HFFc6 (cell line): Measurements from ENCODE around the gene ATP6V1B1. TPM values are rescaled to one million over a fixed set of nuclear protein-coding genes. Genes with fewer than 3 reads are reported as not detected.

ENCODE experiments used
- DNase-seq: peaks from one replicate; pipeline ENCODE4 v3.0.0-alpha.2; 2018
- H3K27ac Mint-ChIP-seq: 2 replicates; pipeline ENCODE4 v1.8.0; 2020; ENCODE audit warnings: mild to moderate bottlenecking, mixed read lengths
- H3K27me3 Mint-ChIP-seq: 2 replicates; pipeline ENCODE4 v1.8.0; 2021; ENCODE audit warnings: mild to moderate bottlenecking, moderate library complexity, mixed read lengths; ENCODE audit not compliant: insufficient read depth
- H3K36me3 Mint-ChIP-seq: 2 replicates; pipeline ENCODE4 v1.8.0; 2021; ENCODE audit warnings: low read depth, mixed read lengths
- H3K4me1 Mint-ChIP-seq: 2 replicates; pipeline ENCODE4 v1.8.0; 2020; ENCODE audit warnings: low read depth, mixed read lengths
- H3K4me3 Mint-ChIP-seq: 2 replicates; pipeline ENCODE4 v1.8.0; 2020; ENCODE audit warnings: mild to moderate bottlenecking, moderate library complexity, mixed read lengths
- H3K9me3 Mint-ChIP-seq: 2 replicates; pipeline ENCODE4 v1.8.0; 2020; ENCODE audit warnings: mild to moderate bottlenecking, mixed read lengths
- total RNA-seq, 6 experiments: library from RNA; stranded (reverse); fragmentation: NEBNext Ultra II Directional; extraction: Animal tissue kit (Norgen Biotek cat#: 25700); gene quantifications; 2 replicates in 1 of 6; 3 replicates in 5 of 6; pipeline ENCODE4 v1.2.3, GENCODE V29; 2021
- TF ChIP-seq, protein P1 (sequence below): fragments of 200-600 bp; sonication (generic); IDR thresholded peaks from 2 replicates; pipeline ENCODE4 v1.5.0; 2021; ENCODE audit warnings: antibody characterized with exemption, mild to moderate bottlenecking

The ATP6V1B1 gene
- total RNA-seq, 6 experiments from 2014 or later, result 0.22 to 0.66 (median 0.57) TPM; not detected in 3

DNA sequence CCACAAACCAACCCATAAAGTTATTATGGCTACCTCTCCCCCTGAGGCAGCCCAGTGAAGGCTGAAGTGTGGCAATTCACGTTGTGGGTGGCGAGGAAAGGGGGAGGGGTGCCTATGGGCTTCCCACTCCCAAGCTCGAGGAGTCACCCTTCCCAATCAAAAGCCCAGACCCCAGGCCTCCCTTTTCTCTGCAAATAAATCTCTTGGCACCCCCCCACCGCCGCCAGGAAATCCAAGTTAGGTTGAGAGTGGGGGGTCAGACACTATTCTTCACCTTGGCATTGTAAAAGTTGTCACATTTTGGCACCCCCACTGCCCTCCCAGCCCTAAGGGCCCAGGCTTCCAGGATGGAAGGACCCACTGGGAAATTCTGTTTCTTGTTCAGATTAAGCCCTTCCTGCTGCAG, 49.6 kb downstream of the ATP6V1B1 start:
- DNase-seq, result no peak
- no peaks in the 10 kb centered on the region for H3K4me1 Mint-ChIP-seq
- H3K27me3 Mint-ChIP-seq, result no peaks in the 10 kb centered on the region; the same call in none of the 2 replicates
- TF ChIP-seq, protein P1, sequence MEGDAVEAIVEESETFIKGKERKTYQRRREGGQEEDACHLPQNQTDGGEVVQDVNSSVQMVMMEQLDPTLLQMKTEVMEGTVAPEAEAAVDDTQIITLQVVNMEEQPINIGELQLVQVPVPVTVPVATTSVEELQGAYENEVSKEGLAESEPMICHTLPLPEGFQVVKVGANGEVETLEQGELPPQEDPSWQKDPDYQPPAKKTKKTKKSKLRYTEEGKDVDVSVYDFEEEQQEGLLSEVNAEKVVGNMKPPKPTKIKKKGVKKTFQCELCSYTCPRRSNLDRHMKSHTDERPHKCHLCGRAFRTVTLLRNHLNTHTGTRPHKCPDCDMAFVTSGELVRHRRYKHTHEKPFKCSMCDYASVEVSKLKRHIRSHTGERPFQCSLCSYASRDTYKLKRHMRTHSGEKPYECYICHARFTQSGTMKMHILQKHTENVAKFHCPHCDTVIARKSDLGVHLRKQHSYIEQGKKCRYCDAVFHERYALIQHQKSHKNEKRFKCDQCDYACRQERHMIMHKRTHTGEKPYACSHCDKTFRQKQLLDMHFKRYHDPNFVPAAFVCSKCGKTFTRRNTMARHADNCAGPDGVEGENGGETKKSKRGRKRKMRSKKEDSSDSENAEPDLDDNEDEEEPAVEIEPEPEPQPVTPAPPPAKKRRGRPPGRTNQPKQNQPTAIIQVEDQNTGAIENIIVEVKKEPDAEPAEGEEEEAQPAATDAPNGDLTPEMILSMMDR, result no peak
- H3K36me3 Mint-ChIP-seq, result peaks cover 19% of the 10 kb centered on the region
- no peaks in the 10 kb centered on the region for H3K9me3 Mint-ChIP-seq
- H3K27ac Mint-ChIP-seq, result no peak overlapping the region
- no peak overlapping the region for H3K4me3 Mint-ChIP-seq

DNA sequence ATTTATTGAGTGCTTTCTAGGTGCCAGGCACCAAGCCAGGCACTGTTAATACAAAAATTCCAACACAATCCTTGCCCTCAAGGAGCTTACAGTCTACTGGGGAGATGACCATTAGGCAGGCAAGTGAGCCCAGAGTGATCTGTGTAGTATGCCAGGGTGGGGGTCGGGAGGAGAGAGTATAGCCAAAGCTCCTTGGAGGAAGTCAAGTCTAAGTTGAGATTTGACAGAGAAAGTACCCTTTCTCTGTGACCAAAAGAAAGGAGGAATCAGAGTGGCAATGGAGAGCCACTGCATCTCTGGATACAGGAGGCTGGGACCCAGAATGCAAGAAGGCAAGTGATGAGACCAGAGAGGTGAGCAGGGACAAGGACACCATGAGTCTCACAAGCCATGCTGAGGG, 50.3 kb downstream of the ATP6V1B1 start:
- H3K4me1 Mint-ChIP-seq, result no peaks in the 10 kb centered on the region
- no peak overlapping the region for H3K27ac Mint-ChIP-seq
- H3K9me3 Mint-ChIP-seq, result no peaks in the 10 kb centered on the region
- no peak overlapping the region for H3K4me3 Mint-ChIP-seq
- TF ChIP-seq, protein P1, result no peak
- H3K36me3 Mint-ChIP-seq, result peaks cover 19% of the 10 kb centered on the region
- DNase-seq, result no peak
- no peaks in the 10 kb centered on the region; the same call in none of the 2 replicates for H3K27me3 Mint-ChIP-seq

DNA sequence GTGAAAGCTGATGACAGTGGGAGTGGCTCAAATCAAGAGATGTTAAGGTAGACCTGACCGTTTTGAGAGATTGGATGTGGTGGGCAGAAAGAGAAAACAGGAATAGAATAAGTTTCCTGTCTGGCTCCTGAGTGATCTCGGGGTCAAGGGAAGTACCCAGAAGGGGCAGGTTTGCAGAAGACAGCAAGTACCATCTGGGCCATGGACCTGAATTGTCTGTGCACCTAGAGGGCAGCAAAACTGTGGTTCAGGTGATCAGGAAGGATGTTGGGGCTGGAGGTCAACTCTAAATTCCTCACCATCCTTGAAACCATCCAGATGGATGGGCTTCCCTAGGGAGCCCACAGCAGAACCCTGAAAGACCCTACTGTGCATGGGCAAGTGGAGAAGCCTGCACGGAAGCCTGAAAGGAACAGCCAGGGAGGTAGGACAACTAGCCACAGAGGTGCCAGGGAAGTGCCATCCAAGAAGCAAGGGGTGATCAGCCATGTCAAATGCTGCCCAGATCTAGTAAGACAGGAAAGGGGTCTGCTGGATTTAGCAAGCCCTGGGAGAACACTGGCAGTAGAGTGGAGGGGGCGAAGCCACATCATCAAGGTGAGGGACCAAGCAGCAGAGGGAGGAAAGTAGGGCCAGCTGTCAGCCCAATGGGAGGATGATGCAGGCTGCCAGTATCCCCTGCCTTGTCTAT, 50.9 kb downstream of the ATP6V1B1 start:
- no peak overlapping the region for H3K27ac Mint-ChIP-seq
- TF ChIP-seq, protein P1, result no peak

DNA sequence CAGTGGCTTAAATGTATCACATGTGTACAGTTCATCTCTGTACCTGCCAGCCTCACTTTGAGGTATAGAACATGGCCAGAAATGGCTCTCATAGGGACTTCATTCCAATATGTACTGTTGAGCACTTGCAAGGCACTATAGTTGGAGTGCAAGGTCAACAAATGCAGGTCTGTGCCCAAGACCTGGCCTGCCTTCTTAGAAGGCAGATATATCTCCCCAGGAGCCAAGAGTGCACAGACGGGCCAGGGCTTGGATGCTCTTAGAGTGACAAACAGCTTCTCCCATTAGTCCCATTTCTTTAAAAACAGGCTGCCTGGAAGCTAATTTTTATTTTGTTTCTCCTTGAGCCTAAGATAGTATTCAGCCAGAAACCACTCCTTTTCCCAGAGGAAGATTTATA, 51.7 kb downstream of the ATP6V1B1 start:
- Mint-ChIP-seq H3K27ac (no peak overlapping the region), H3K9me3 (no peaks in the 10 kb centered on the region), H3K36me3 (peaks cover 19% of the 10 kb centered on the region), H3K4me3 (no peak overlapping the region), H3K4me1 (peaks cover 4% of the 10 kb centered on the region; the same call in 1 of the 2 replicates), H3K27me3 (no peaks in the 10 kb centered on the region; the same call in none of the 2 replicates)
- TF ChIP-seq, protein P1, result no peak
- DNase-seq, result no peak

More for the DNA sequence above, 50.9 kb downstream of the ATP6V1B1 start:
- Mint-ChIP-seq H3K4me1 (peaks cover 2% of the 10 kb centered on the region; the same call in 1 of the 2 replicates), H3K4me3 (no peak overlapping the region), H3K36me3 (peaks cover 19% of the 10 kb centered on the region), H3K9me3 (no peaks in the 10 kb centered on the region), H3K27me3 (no peaks in the 10 kb centered on the region; the same call in none of the 2 replicates)
- no peak for DNase-seq

DNA sequence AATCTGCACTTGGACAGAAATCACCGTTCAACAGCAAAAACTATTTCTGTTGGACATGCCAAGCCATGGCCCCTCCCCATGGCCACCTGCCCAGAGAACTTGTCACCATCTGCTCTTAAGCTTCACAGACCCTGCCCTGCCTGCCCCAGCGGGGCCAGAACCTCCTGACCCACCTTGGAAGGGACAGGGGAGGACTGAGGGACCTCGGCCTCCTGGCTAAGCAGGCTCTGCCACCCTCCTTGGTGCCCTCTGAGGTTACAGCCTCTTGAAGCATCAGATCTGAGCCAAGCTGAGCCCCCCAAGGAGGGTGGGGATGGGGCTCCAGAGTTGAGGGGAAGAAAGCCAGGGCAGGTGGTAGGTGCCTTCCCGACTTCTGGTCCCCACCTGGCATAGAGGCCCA, 52.5 kb downstream of the ATP6V1B1 start:
- H3K36me3 Mint-ChIP-seq, result peaks cover 22% of the 10 kb centered on the region
- DNase-seq, result no peak
- H3K27ac Mint-ChIP-seq, result no peak overlapping the region
- no peak overlapping the region for H3K4me3 Mint-ChIP-seq
- H3K27me3 Mint-ChIP-seq, result no peaks in the 10 kb centered on the region; the same call in none of the 2 replicates
- H3K9me3 Mint-ChIP-seq, result no peaks in the 10 kb centered on the region
- TF ChIP-seq, protein P1, result no peak
- H3K4me1 Mint-ChIP-seq, result peaks cover 10% of the 10 kb centered on the region
